Fibroblast of skin of left biceps (primary cell): ENCODE results near the gene AOC2.
"Not testable (repeated sequence)": the region's sequence is repeated elsewhere in the genome, so short reads cannot be mapped to it uniquely, and the experiment has no call there.

Experiments
- DNase-seq, 2 experiments: peaks; one replicate each; pipeline ENCODE4 v3.0.0-alpha.2; 2013; ENCODE audit warnings: low read depth in 2 of 2

The AOC2 gene

GRCh38 chr17:42832213-42832933 is 12.0 kb upstream of the AOC2 start:
- DNase-seq = no peak

- DNase-seq = peak; percentile 49 to 58
Measured at GRCh38 chr17:42832934-42833766, 11.2 kb upstream of the AOC2 start, which contains the start of gene PSME3. Gene PSME3 (plus strand): TSS chr17:42833397. CDS start chr17:42833632, 235 bp downstream.

GRCh38 chr17:42833767-42834422 is 10.5 kb upstream of the AOC2 start:
- DNase-seq = no peak

- DNase-seq = no peak
Measured at GRCh38 chr17:42835732-42836131, 8.6 kb upstream of the AOC2 start.

- no peak for DNase-seq
Measured at GRCh38 chr17:42841975-42842685, 2.2 kb upstream of the AOC2 start.

- peak; percentile 20 to 26 for DNase-seq
Measured at GRCh38 chr17:42843358-42843934, 934 bp upstream of the AOC2 start.

- DNase-seq = no peak
Measured at GRCh38 chr17:42844761-42845555, 578 bp downstream of the AOC2 start.

GRCh38 chr17:42845556-42845917 is 1.2 kb downstream of the AOC2 start:
- DNase-seq = no peak

GRCh38 chr17:42845918-42846593 is 1.7 kb downstream of the AOC2 start:
- DNase-seq = no peak

- DNase-seq = no peak
Measured at GRCh38 chr17:42846594-42847280, 2.4 kb downstream of the AOC2 start.

- no peak for DNase-seq
Measured at GRCh38 chr17:42848093-42848492, 3.7 kb downstream of the AOC2 start.

- no peak for DNase-seq
Measured at GRCh38 chr17:42849031-42849430, 4.7 kb downstream of the AOC2 start.

- no peak for DNase-seq
Measured at GRCh38 chr17:42849451-42850181, 5.2 kb downstream of the AOC2 start.

- DNase-seq = no peak
Measured at GRCh38 chr17:42850954-42851353, 6.6 kb downstream of the AOC2 start, which contains the start of gene AOC3. Gene AOC3 (plus strand): TSS chr17:42851199. CDS start chr17:42851344, 145 bp downstream.

- DNase-seq = not testable (repeated sequence)
Measured at GRCh38 chr17:42851371-42852240, 7.2 kb downstream of the AOC2 start.

- DNase-seq = no peak
Measured at GRCh38 chr17:42852351-42852750, 8.0 kb downstream of the AOC2 start.

GRCh38 chr17:42853004-42853403 is 8.6 kb downstream of the AOC2 start:
- DNase-seq = no peak

GRCh38 chr17:42853597-42853967 is 9.2 kb downstream of the AOC2 start:
- DNase-seq = no peak
